Keratinocyte (primary cell): ENCODE measurements around the gene ACO2. TPM values are rescaled to one million over a fixed set of nuclear protein-coding genes. Genes with fewer than 3 reads are reported as not detected.
"Not testable (repeated sequence)": the region's sequence is repeated elsewhere in the genome, so short reads cannot be mapped to it uniquely, and the experiment has no call there.

ENCODE experiments used
- DNase-seq: peaks from one replicate; pipeline ENCODE4 v3.0.0-alpha.2; 2011; ENCODE audit warnings: low read depth, missing footprints, low spot score
- FAIRE-seq: peaks from 2 replicates; lab custom pipeline; 2011; peaks lifted over from hg19 to GRCh38; lab: Jason Lieb, UNC
- H2AFZ ChIP-seq: 2 replicates; pipeline ENCODE4 v1.6.0; 2012; ENCODE audit warnings: low read length, control low read depth, inconsistent platforms; ENCODE audit not compliant: control insufficient read depth
- H3K27ac ChIP-seq: 2 replicates; pipeline ENCODE4 v1.5.1; 2011; ENCODE audit warnings: low read length; ENCODE audit not compliant: control insufficient read depth, insufficient read depth
- H3K27me3 ChIP-seq: 3 replicates; pipeline ENCODE4 v1.6.0; 2011; ENCODE audit warnings: low read length; ENCODE audit not compliant: control insufficient read depth, insufficient read depth; ENCODE audit errors: extremely low read depth
- H3K36me3 ChIP-seq, 2 experiments: 2 replicates in 1 of 2; 3 replicates in 1 of 2; pipeline ENCODE4 v1.5.1; 2011; ENCODE audit warnings: low read length in 2 of 2, mild to moderate bottlenecking in 1 of 2; ENCODE audit not compliant: control insufficient read depth in 2 of 2, insufficient read depth in 2 of 2; ENCODE audit errors: extremely low read depth in 1 of 2
- H3K4me1 ChIP-seq: 3 replicates; pipeline ENCODE4 v1.5.1; 2011; ENCODE audit warnings: low read length; ENCODE audit not compliant: control insufficient read depth, insufficient read depth; ENCODE audit errors: extremely low read depth
- H3K4me2 ChIP-seq: 3 replicates; pipeline ENCODE4 v1.6.0; 2011; ENCODE audit warnings: low read depth, low read length; ENCODE audit not compliant: control insufficient read depth, insufficient read depth; ENCODE audit errors: extremely low read depth
- H3K4me3 ChIP-seq, 3 experiments: fragments of 200-600 bp in 1 of 3; sonication (generic) in 1 of 3; 2 replicates in 2 of 3; 3 replicates in 1 of 3; pipeline ENCODE4 v1.5.1; 2011 to 2016; ENCODE audit warnings: low read length in 3 of 3, mild to moderate bottlenecking in 3 of 3, control low read depth in 2 of 3, inconsistent platforms in 1 of 3, low read depth in 1 of 3, mixed read lengths in 1 of 3, mixed run types in 1 of 3, moderate library complexity in 1 of 3; ENCODE audit not compliant: control insufficient read depth in 2 of 3, insufficient read depth in 2 of 3; ENCODE audit errors: extremely low read depth in 1 of 3
- H3K79me2 ChIP-seq: 2 replicates; pipeline ENCODE4 v1.6.0; 2012; ENCODE audit warnings: low read length; ENCODE audit not compliant: control insufficient read depth, insufficient read depth
- H3K9ac ChIP-seq: 3 replicates; pipeline ENCODE4 v1.6.0; 2011; ENCODE audit warnings: low read length; ENCODE audit not compliant: control insufficient read depth, insufficient read depth; ENCODE audit errors: extremely low read depth
- H3K9me1 ChIP-seq: 3 replicates; pipeline ENCODE4 v1.6.0; 2011; ENCODE audit warnings: low read length; ENCODE audit not compliant: control insufficient read depth, insufficient read depth; ENCODE audit errors: extremely low read depth
- H3K9me3 ChIP-seq: 2 replicates; pipeline ENCODE4 v1.5.1; 2012; ENCODE audit warnings: low read depth, low read length; ENCODE audit not compliant: control insufficient read depth
- H4K20me1 ChIP-seq: 3 replicates; pipeline ENCODE4 v1.6.0; 2011; ENCODE audit warnings: low read length; ENCODE audit not compliant: control insufficient read depth, insufficient read depth; ENCODE audit errors: extremely low read depth
- EZH2 ChIP-seq: IDR thresholded peaks from one replicate; pipeline ENCODE4 v1.6.1; 2012; ENCODE audit warnings: inconsistent platforms, mild to moderate bottlenecking, low read length, moderate library complexity
- dilution Hi-C: fragments of 300-500 bp; cut with MboI; formaldehyde crosslinking; loops from one replicate; pipeline ENCODE4 v1.7.0; 2020; ENCODE audit warnings: low sequenced_read_pairs; ENCODE audit not compliant: extremely low pct_ligation_motif_present
- polyA plus RNA-seq, 5 experiments: library from polyadenylated mRNA; depleted of rRNA in 3 of 5; stranded (reverse) in 3 of 5; stranded (forward) in 1 of 5; unstranded in 1 of 5; fragments of >200 nt; gene quantifications; 1 replicate in 1 of 5; 2 replicates in 3 of 5; 3 replicates in 1 of 5; pipeline versions ENCODE4 v1.2.1 to v1.2.3, GENCODE V29; 2011 to 2012; ENCODE audit warnings: missing spikeins in 2 of 5, low read depth in 1 of 5, low replicate concordance in 1 of 5
- TF ChIP-seq, protein P1 (sequence below), 3 experiments: IDR thresholded peaks in 1 of 3; conservative IDR thresholded peaks in 1 of 3; optimal IDR thresholded peaks in 1 of 3; 2 replicates in 2 of 3; 3 replicates in 1 of 3; pipeline versions ENCODE3 to v1.5.1; 2011; ENCODE audit warnings: low read length in 3 of 3, mild to moderate bottlenecking in 3 of 3, moderate library complexity in 2 of 3, control low read depth in 1 of 3, inconsistent platforms in 1 of 3; ENCODE audit not compliant: insufficient read depth in 2 of 3; ENCODE audit errors: extremely low read depth in 1 of 3

The ACO2 gene
- polyA plus RNA-seq, 1 donor (not counting 4 experiments of a cell fraction or from before 2014, with no cell fraction given): 37.2 TPM

DNA sequence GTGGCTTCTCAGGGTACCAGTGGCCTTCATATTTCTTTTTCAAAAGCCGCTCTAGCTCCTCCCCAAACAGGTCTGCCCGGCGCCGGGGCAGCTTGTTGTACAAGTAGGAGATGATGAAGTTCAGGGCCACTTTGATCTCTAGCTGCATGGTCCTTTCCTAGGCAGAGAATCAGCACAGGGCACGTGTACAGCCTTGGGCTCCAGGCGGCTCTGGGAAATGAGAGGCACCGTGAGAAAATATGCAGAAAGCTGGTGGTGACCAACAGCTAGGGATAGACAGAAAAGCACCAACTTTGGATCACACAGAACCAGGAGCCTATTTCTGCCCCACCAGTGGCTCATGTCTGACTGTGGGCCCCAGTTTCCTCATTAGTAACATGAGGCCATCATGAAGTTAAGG, 31.7 kb upstream of the ACO2 start:
- H3K79me2 ChIP-seq: peaks cover 72% of the 10 kb centered on the region
- peaks cover 13% of the 10 kb centered on the region for H4K20me1 ChIP-seq
- dilution Hi-C loops: no loop called here
- peaks cover 43 to 44% of the 10 kb centered on the region in 2 experiments for H3K36me3 ChIP-seq
- H3K4me1 ChIP-seq: no peaks in the 10 kb centered on the region
- TF ChIP-seq, protein P1, sequence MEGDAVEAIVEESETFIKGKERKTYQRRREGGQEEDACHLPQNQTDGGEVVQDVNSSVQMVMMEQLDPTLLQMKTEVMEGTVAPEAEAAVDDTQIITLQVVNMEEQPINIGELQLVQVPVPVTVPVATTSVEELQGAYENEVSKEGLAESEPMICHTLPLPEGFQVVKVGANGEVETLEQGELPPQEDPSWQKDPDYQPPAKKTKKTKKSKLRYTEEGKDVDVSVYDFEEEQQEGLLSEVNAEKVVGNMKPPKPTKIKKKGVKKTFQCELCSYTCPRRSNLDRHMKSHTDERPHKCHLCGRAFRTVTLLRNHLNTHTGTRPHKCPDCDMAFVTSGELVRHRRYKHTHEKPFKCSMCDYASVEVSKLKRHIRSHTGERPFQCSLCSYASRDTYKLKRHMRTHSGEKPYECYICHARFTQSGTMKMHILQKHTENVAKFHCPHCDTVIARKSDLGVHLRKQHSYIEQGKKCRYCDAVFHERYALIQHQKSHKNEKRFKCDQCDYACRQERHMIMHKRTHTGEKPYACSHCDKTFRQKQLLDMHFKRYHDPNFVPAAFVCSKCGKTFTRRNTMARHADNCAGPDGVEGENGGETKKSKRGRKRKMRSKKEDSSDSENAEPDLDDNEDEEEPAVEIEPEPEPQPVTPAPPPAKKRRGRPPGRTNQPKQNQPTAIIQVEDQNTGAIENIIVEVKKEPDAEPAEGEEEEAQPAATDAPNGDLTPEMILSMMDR (optimal IDR thresholded peaks at IDR 0.05 in 1 of 3, IDR thresholded peaks at IDR 0.05 in 1 of 3, conservative IDR thresholded peaks at IDR 0.05 in 1 of 3; ENCODE audit: extremely low read depth in 1 of 3, insufficient read depth in 2 of 3, low read length in 3 of 3): no peak
- no peak for TF ChIP-seq EZH2
- no peaks in the 10 kb centered on the region for H3K27me3 ChIP-seq
- H3K27ac ChIP-seq: no peak overlapping the region
- no peaks in the 10 kb centered on the region for H3K9me1 ChIP-seq
- no peak overlapping the region for H3K4me3 ChIP-seq
- no peaks in the 10 kb centered on the region for H3K9me3 ChIP-seq
- no peak overlapping the region for H3K9ac ChIP-seq
- DNase-seq: no peak
- H3K4me2 ChIP-seq: no peak overlapping the region
- H2AFZ ChIP-seq: no peak overlapping the region
- no peak for FAIRE-seq

DNA sequence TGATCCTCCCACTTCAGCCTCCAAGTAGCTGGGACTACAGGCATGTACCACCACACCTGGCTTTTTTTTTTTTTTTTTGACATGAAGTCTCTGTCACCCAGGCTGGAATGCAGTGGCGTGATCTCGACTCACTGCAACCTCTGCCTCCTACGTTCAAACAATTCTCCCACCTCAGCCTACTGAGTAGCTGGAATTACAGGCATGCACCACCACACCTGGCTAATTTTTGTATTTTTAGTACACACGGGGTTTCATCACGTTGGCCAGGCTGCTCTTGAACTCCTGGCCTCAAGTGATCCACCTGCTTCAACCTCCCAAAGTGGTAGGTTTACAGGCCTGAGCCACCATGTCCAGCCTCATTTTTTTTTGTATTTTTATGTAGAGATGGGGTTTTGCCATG, 28.4 kb upstream of the ACO2 start:
- H3K9me3 ChIP-seq, H3K27me3 ChIP-seq, H3K9ac ChIP-seq, H3K4me3 ChIP-seq, H3K4me2 ChIP-seq, DNase-seq, H3K9me1 ChIP-seq, H3K27ac ChIP-seq, FAIRE-seq, H3K4me1 ChIP-seq, H2AFZ ChIP-seq, dilution Hi-C loops: not testable (repeated sequence)
- Histone ChIP-seq H3K79me2 (peaks cover 91% of the 10 kb centered on the region), H3K36me3 (peaks cover 36 to 44% of the 10 kb centered on the region in 2 experiments), H4K20me1 (peaks cover 17% of the 10 kb centered on the region)

DNA sequence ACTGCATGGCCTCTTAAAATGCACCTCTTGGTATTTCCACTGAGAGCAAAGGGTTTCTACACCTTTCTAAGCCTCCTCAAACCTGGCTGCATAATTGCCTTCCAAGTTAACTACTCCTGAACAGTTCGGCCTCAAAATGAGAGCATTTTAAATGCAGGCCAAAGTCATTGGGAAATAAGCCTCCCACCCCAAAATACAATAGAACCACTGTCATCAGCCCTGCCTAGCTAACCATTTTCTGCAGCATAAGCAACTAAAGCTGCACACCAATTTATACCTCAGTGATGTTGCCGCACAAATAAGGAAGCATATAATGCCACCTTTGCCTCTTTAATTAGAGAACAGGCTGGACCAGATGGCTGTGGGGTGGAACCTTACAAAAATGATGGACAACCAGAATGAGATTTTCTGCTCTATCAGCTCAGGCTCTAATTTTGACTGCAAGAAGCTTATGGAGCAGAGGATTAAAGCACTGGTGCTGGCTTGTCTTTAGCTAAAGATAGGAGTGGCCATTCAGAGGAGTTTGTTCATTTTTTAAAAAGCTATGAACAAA, 26.6 kb upstream of the ACO2 start:
- H3K36me3 ChIP-seq: peaks cover 18 to 27% of the 10 kb centered on the region in 2 experiments
- H3K9me1 ChIP-seq: no peaks in the 10 kb centered on the region
- H3K9ac ChIP-seq: no peak overlapping the region
- no peak overlapping the region for H3K4me2 ChIP-seq
- DNase-seq (no peak), FAIRE-seq (no peak)
- peaks cover 85% of the 10 kb centered on the region for H3K79me2 ChIP-seq
- H3K27ac ChIP-seq: no peak overlapping the region
- peaks cover 4% of the 10 kb centered on the region for H3K4me1 ChIP-seq
- H3K4me3 ChIP-seq: no peak overlapping the region
- H3K9me3 ChIP-seq: no peaks in the 10 kb centered on the region
- TF ChIP-seq, protein P1 (optimal IDR thresholded peaks at IDR 0.05 in 1 of 3, IDR thresholded peaks at IDR 0.05 in 1 of 3, conservative IDR thresholded peaks at IDR 0.05 in 1 of 3; ENCODE audit: extremely low read depth in 1 of 3, insufficient read depth in 2 of 3, low read length in 3 of 3): no peak
- no peak for TF ChIP-seq EZH2
- peaks cover 12% of the 10 kb centered on the region for H4K20me1 ChIP-seq
- dilution Hi-C loops: no loop called here
- H3K27me3 ChIP-seq: no peaks in the 10 kb centered on the region
- no peak overlapping the region for H2AFZ ChIP-seq
